ENCODE results near the gene CERS6. TPM values are rescaled to one million over a fixed set of nuclear protein-coding genes. Genes with fewer than 3 reads are reported as not detected.
A peak's percentile ranks its signal among the peaks of the same experiment; 100 is the strongest.
"Not testable (repeated sequence)": the region's sequence is repeated elsewhere in the genome, so short reads cannot be mapped to it uniquely, and the experiment has no call there.

CERS6 gene
- total RNA-seq, 4 donors from 2014 or later, result 35.7 to 60.6 (median 39.2) TPM

DNA sequence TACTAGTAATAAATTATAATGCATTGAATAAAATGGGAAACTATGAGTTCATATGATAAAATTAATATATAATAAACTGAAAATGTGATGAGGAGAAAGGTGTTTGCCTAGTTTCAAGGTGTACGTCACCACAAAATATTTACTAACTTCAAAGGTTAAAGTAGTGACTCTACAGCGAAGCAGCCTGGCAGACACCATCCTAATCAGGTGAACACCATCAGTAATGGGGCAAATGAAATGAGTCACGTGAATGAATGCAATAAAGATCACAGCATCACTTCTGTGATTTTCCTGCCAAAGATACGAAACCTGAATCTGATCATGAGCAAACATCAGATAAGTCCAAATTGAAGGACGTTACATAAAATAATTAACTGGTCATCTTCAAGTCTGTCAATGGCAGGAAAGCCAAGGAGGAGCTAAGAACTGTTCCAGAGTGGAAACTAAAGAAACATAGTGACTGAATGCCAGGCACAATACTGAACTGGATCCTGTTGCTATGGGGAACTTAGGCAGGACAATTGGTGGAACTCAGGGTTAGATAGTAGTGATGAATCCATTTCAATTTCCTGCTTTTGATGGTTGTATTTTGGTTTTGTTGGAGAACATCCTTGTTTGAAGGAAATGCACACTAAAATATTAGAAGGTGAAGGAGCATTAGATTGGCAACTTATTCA lies 334.3 kb downstream of the CERS6 start:
- Histone ChIP-seq H3K4me3 (replicated peaks in 1 of 3) (no peak overlapping the region), H3K36me3 (no peaks in the 10 kb centered on the region), H3K27me3 (no peaks in the 10 kb centered on the region), H3K9me3 (no peaks in the 10 kb centered on the region), H3K4me1 (peaks cover 0 to 4% of the 10 kb centered on the region in 2 donors), H3K27ac (no peak overlapping the region)
- TF ChIP-seq, protein P1, sequence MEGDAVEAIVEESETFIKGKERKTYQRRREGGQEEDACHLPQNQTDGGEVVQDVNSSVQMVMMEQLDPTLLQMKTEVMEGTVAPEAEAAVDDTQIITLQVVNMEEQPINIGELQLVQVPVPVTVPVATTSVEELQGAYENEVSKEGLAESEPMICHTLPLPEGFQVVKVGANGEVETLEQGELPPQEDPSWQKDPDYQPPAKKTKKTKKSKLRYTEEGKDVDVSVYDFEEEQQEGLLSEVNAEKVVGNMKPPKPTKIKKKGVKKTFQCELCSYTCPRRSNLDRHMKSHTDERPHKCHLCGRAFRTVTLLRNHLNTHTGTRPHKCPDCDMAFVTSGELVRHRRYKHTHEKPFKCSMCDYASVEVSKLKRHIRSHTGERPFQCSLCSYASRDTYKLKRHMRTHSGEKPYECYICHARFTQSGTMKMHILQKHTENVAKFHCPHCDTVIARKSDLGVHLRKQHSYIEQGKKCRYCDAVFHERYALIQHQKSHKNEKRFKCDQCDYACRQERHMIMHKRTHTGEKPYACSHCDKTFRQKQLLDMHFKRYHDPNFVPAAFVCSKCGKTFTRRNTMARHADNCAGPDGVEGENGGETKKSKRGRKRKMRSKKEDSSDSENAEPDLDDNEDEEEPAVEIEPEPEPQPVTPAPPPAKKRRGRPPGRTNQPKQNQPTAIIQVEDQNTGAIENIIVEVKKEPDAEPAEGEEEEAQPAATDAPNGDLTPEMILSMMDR (IDR thresholded peaks at IDR 0.05), result no peak
- no peak for TF ChIP-seq POLR2A (IDR thresholded peaks at IDR 0.05)
- WGBS, 2 donors, result 85 to 91% methylated on average over 5 of the region's 5 CpGs
- intact Hi-C loops (cut with DNase I), result no loop called here
- DNase-seq, result no peak

DNA sequence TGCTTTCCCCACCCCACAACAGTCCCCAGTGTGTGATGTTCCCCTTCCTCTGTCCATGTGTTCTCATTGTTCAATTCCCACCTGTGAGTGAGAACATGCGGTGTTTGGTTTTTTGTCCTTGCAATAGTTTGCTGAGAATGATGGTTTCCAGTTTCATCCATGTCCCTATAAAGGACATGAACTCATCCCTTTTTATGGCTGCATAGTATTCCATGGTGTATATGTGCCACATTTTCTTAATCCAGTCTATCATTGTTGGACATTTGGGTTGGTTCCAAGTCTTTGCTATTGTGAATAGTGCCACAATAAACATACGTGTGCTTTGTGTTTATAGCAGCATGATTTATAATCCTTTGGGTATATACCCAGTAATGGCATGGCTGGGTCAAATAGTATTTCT lies 335.1 kb downstream of the CERS6 start:
- 85 to 98% methylated on average over 2 of the region's 2 CpGs for WGBS, 2 donors
- DNase-seq; intact Hi-C loops (cut with DNase I): not testable (repeated sequence)

DNA sequence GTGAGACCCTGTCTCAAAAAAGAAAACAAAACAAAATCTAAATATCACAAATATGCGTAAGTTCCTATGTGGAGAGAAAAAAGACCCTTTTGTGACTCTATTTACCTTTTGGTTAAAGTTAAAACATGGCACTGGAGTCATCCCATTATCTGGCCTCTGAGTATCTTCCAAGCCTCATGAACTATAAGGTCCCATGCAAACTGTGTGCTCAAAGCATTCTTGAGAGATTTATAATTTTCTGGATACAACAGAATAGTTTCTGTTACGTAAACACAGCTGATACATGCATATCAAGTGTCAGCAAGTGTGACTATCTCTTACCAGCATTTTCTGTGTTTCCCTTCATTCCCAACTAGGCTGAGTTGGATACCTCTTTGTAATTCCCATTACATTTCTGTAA lies 337.5 kb downstream of the CERS6 start:
- no peaks in the 10 kb centered on the region for H3K36me3 ChIP-seq
- no peaks in the 10 kb centered on the region for H3K27me3 ChIP-seq
- TF ChIP-seq, protein P1 (IDR thresholded peaks at IDR 0.05), result no peak
- no peak for TF ChIP-seq POLR2A (IDR thresholded peaks at IDR 0.05)
- intact Hi-C loops (cut with DNase I), result no loop called here
- 50 to 74% methylated on average over 2 of the region's 2 CpGs for WGBS, 2 donors
- H3K4me1 ChIP-seq, result peaks cover 5% of the 10 kb centered on the region in 2 donors
- no peak overlapping the region for H3K27ac ChIP-seq
- no peaks in the 10 kb centered on the region for H3K9me3 ChIP-seq
- H3K4me3 ChIP-seq (replicated peaks in 1 of 3), result no peak overlapping the region
- no peak for DNase-seq

More for the DNA sequence above, 335.1 kb downstream of the CERS6 start:
- not testable (repeated sequence) for H3K4me1 ChIP-seq; H3K36me3 ChIP-seq; H3K9me3 ChIP-seq; H3K4me3 ChIP-seq (replicated peaks in 1 of 3); H3K27me3 ChIP-seq; H3K27ac ChIP-seq

DNA sequence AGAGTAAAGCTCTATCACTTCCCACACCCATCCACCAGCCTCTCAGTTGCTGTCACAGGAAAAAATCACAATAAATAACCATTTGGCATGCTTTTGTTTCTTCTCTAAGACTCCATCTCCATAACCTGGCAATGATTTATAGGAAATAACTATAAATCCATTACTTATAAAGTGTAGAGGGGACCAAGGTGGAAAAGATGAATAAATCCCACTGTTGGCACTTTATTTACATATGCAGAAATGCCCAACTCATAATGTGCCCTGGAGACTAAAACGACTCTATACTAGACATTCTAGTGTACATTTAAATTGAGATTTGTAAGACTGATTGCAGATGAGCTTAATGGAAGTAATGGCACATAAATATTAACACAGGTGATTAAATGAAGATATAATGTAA lies 338.9 kb downstream of the CERS6 start:
- TF ChIP-seq POLR2A (IDR thresholded peaks at IDR 0.05), result no peak
- TF ChIP-seq, protein P1 (IDR thresholded peaks at IDR 0.05), result no peak
- Histone ChIP-seq H3K27ac (no peak overlapping the region), H3K4me1 (peaks cover 15 to 18% of the 10 kb centered on the region in 2 donors), H3K36me3 (no peaks in the 10 kb centered on the region), H3K4me3 (replicated peaks in 1 of 3) (no peak overlapping the region), H3K9me3 (no peaks in the 10 kb centered on the region), H3K27me3 (no peaks in the 10 kb centered on the region)
- intact Hi-C loops (cut with DNase I), result no loop called here
- DNase-seq, result no peak
- WGBS, 2 donors, result 82 to 88% methylated on average over 1 of the region's 1 CpG

DNA sequence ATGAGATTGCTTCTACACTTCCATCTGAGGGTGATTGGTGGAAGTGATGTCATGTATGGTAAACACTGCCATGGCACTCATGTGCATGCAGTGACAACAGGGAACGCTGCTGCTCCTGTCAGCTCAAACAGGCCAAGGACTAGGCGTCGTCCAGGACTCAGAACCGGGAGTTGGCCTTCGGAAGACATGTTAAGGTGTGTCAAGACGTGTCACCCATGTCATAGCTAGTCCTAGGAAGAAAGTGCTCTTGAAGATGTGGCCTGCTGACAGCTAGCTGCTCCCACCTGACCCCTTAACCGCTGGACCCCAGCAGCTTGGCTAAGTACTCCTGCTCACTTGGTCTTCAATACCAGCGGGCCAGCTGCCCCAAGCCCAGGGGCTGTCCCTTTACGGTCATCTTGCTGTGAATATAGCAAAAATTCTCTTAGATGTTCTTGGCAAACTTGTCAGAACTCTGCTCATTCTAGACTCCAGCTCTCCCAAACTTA lies 340.1 kb downstream of the CERS6 start:
- H3K9me3 ChIP-seq, result no peaks in the 10 kb centered on the region
- intact Hi-C loops (cut with DNase I), result no loop called here
- no peak for TF ChIP-seq POLR2A (IDR thresholded peaks at IDR 0.05)
- TF ChIP-seq, protein P1 (IDR thresholded peaks at IDR 0.05), result no peak
- no peak overlapping the region for H3K4me3 ChIP-seq (replicated peaks in 1 of 3)
- H3K36me3 ChIP-seq, result no peaks in the 10 kb centered on the region
- H3K4me1 ChIP-seq, result peaks cover 15 to 18% of the 10 kb centered on the region in 2 donors
- peak overlapping the region in 1 of 3 donors; percentile 22 for H3K27ac ChIP-seq
- 83 to 85% methylated on average over 9 of the region's 9 CpGs for WGBS, 2 donors
- H3K27me3 ChIP-seq, result no peaks in the 10 kb centered on the region
- no peak for DNase-seq

All from thyroid gland (tissue), 4 donors.